ENCODE measurements around the gene SLC25A18. TPM values are rescaled to one million over a fixed set of nuclear protein-coding genes. Genes with fewer than 3 reads are reported as not detected.

SLC25A18 gene
- total and polyA plus RNA-seq, 8 donors, result 0.09 to 1.7 (median 0.46) TPM; not detected in 1

DNA sequence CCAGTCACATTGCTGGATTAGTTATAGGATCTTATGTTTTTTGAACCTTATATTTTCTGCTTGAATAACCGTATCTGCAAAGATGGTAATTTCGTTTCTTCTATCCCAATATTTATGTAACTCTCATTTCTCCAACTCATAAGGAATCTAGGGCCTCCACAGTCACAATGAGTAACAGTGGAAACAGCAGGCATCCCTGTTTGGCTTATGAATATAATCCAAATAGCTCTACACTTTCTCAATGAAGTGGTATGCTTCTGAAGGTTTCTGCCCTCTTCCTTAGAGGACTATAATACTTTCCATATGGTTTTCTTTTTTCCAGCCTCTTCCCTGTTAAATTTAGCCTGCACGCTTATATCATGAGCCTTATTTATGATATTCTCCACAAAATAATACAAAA, 48.8 kb downstream of the SLC25A18 start:
- H3K4me3 ChIP-seq, result no peak overlapping the region
- peaks cover 0 to 24% (median 13%) of the 10 kb centered on the region in 3 donors for H3K36me3 ChIP-seq
- no peaks in the 10 kb centered on the region for H3K27me3 ChIP-seq
- no peak overlapping the region for H3K27ac ChIP-seq
- no peaks in the 10 kb centered on the region for H3K9me3 ChIP-seq
- no peaks in the 10 kb centered on the region for H3K4me1 ChIP-seq
- FAIRE-seq, result no peak
- TF ChIP-seq, protein P1, sequence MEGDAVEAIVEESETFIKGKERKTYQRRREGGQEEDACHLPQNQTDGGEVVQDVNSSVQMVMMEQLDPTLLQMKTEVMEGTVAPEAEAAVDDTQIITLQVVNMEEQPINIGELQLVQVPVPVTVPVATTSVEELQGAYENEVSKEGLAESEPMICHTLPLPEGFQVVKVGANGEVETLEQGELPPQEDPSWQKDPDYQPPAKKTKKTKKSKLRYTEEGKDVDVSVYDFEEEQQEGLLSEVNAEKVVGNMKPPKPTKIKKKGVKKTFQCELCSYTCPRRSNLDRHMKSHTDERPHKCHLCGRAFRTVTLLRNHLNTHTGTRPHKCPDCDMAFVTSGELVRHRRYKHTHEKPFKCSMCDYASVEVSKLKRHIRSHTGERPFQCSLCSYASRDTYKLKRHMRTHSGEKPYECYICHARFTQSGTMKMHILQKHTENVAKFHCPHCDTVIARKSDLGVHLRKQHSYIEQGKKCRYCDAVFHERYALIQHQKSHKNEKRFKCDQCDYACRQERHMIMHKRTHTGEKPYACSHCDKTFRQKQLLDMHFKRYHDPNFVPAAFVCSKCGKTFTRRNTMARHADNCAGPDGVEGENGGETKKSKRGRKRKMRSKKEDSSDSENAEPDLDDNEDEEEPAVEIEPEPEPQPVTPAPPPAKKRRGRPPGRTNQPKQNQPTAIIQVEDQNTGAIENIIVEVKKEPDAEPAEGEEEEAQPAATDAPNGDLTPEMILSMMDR (IDR thresholded peaks at IDR 0.05), result no peak
- no peak for DNase-seq
- WGBS, 2 donors, result 64 to 66% methylated on average over 3 of the region's 3 CpGs
- intact Hi-C loops (cut with DNase I), result no loop called here
- ATAC-seq, result no peak

DNA sequence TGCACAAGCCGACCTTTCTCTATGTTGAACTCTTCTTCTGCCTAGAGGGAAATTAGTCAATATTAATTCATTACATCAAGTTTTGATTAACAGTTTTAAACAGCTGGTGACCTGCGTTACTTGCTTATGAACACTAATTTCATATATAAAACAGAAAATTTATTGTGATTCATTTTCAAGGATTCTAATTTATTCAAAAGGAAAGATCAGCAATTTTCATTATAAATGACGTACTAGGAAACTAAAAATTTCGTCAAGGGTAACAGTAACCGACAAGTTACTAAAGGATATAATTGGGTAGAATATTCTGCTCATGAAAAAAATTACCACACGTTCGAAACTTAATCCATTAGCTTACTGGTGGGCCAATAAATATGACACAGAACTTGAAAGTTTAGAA, 50.0 kb downstream of the SLC25A18 start:
- H3K4me1 ChIP-seq, result no peaks in the 10 kb centered on the region
- H3K27me3 ChIP-seq, result no peaks in the 10 kb centered on the region
- TF ChIP-seq, protein P1 (IDR thresholded peaks at IDR 0.05), result no peak
- ATAC-seq (no peak), FAIRE-seq (no peak), DNase-seq (no peak)
- no peaks in the 10 kb centered on the region for H3K9me3 ChIP-seq
- no peak overlapping the region for H3K27ac ChIP-seq
- H3K4me3 ChIP-seq, result no peak overlapping the region
- 86 to 89% methylated on average over 7 of the region's 7 CpGs for WGBS, 2 donors
- peaks cover 0 to 32% (median 13%) of the 10 kb centered on the region in 3 donors for H3K36me3 ChIP-seq
- intact Hi-C loops (cut with DNase I), result no loop called here

DNA sequence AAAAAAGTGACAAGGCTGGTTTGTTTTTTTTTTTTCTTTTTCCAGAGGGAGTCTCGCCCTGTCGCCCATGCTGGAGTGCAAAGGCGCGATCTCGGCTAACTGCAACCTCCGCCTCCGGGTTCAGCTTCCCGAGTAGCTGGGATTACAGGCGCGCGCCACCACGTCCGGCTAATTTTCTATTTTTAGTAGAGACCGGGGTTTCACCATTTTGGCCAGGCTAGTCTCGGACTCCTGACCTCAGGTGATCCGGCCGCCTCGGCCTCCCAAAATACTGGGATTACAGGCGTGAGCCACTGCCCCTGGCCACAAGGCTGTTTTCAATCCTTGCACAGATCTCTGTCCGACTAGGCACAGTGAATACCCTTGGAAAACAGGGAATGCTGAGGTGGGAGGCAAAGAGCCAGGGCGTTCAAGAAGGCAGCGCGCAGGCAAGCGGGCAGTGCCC, 64.7 kb downstream of the SLC25A18 start:
- no peak for DNase-seq
- Histone ChIP-seq H3K36me3 (no peaks in the 10 kb centered on the region), H3K4me1 (peaks cover 0 to 17% (median 13%) of the 10 kb centered on the region in 3 donors), H3K9me3 (no peaks in the 10 kb centered on the region), H3K4me3 (peak overlapping the region; percentile 90 to 100 (median 94)), H3K27ac (peak overlapping the region; percentile 64 to 86 (median 80)), H3K27me3 (no peaks in the 10 kb centered on the region)
- no peak for FAIRE-seq
- intact Hi-C loops (cut with DNase I), result no loop called here
- TF ChIP-seq, protein P1 (IDR thresholded peaks at IDR 0.05), result no peak
- 4 to 5% methylated on average over 24 of the region's 24 CpGs for WGBS, 2 donors
- no peak for ATAC-seq

DNA sequence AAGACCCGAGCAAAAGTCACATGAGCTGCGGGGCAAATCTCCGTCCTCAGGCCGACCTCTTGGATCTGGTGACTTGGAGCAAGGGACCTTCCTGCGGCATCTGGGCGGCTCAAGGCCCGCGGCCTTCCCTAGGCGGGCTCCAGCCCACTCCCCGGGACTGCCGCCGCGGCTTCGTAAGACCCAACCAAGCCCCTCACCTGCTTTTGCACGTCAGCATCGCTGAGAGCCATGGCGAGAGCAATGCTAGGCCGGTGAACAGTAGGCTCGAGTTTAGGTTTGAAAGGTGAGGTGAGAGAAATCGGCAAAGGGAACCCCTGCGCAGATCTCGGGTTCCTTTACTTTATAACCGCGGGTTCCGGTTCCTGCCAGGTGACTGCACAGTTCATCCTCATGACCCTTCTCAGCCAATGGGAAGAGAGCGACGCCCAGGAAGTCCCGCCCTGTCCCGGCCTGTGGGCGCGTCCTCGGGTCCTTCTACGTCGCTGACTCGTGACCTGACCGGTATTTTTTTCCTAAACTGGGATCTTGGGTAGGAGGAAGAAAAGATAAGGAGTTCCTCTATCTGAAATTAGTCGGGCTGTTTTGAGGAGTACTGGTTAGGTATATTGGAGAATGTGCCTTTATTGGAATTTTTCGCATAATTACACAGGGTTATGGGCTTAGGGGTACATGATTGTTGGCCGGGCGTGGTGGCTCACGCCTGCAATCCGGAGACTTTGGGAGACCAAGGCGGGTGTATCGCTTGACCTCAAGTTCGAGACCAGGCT, 65.3 kb downstream of the SLC25A18 start, which contains the start of gene ATP6V1E1:
TSS of gene ATP6V1E1 (minus strand) at position 344 of the 767 bp plus-strand sequence. CDS start at position 230, 114 bp downstream.
- peak; percentile 87 for FAIRE-seq
- DNase-seq, result peak; percentile 92 to 97 (median 96)
- Histone ChIP-seq H3K36me3 (no peaks in the 10 kb centered on the region), H3K27me3 (no peaks in the 10 kb centered on the region), H3K9me3 (no peaks in the 10 kb centered on the region), H3K27ac (peak within 1 kb of the TSS; percentile 64 to 86 (median 80)), H3K4me3 (peak within 1 kb of the TSS; percentile 90 to 100 (median 94)), H3K4me1 (peaks cover 0 to 17% (median 13%) of the 10 kb centered on the region in 3 donors)
- TF ChIP-seq, protein P1 (IDR thresholded peaks at IDR 0.05), result no peak
- peak; percentile 99 to 100 (median 100) for ATAC-seq
- 0% methylated on average over 45 of the region's 45 CpGs for WGBS, 2 donors
- intact Hi-C loops (cut with DNase I), result no loop called here

DNA sequence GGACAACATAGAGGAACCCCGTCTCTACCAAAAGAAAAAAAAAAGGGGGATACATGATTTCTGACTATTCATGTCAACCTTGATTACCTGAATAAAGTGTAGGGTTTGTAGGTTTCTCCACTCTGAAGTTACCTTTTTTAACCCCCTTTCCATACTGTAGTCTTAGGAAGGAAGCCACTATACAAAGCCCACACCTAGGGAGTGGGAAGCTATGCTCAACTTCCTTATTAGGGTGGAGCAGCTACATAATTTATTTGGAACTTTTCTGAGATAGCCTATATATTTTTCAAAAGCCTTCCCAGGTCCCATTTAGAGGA, 65.8 kb downstream of the SLC25A18 start:
- intact Hi-C loops (cut with DNase I), result no loop called here
- TF ChIP-seq, protein P1 (IDR thresholded peaks at IDR 0.05), result no peak
- WGBS, 2 donors, result 0% methylated on average over 1 of the region's 1 CpG
- Histone ChIP-seq H3K4me3 (peak overlapping the region; percentile 90 to 100 (median 94)), H3K27ac (peak overlapping the region; percentile 64 to 86 (median 80)), H3K27me3 (no peaks in the 10 kb centered on the region), H3K4me1 (peaks cover 0 to 17% (median 13%) of the 10 kb centered on the region in 3 donors), H3K36me3 (no peaks in the 10 kb centered on the region), H3K9me3 (no peaks in the 10 kb centered on the region)
- DNase-seq (no peak), ATAC-seq (no peak), FAIRE-seq (no peak)
